GM15510 (cell line): ENCODE data around the gene SEMA4C.

Experiments
- POLR2A ChIP-seq: IDR thresholded peaks from 3 replicates; pipeline ENCODE4 v1.6.1; 2011; ENCODE audit warnings: borderline replicate concordance; ENCODE audit not compliant: insufficient read length; ENCODE audit errors: extremely low read depth

The SEMA4C gene

DNA sequence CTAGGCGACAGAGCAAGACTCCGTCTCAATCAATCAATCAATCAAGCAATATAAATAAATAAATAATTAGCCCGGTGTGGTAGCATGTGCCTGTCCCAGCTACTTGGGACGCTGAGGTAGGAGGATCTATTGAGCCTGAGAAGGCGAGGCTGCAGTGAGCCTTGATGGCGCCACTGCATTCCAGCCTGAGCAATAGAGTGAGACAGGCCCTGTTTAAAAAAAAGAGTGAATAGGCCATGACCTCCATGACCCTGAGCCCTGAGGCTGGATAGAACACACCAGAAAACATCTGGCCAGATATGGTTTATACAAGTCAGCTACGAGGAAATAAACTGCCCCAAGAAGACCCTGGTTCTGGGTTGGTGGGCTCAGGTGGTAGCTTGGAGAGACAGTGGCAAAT is 20.4 kb upstream of the SEMA4C start:
- no peak for TF ChIP-seq POLR2A

DNA sequence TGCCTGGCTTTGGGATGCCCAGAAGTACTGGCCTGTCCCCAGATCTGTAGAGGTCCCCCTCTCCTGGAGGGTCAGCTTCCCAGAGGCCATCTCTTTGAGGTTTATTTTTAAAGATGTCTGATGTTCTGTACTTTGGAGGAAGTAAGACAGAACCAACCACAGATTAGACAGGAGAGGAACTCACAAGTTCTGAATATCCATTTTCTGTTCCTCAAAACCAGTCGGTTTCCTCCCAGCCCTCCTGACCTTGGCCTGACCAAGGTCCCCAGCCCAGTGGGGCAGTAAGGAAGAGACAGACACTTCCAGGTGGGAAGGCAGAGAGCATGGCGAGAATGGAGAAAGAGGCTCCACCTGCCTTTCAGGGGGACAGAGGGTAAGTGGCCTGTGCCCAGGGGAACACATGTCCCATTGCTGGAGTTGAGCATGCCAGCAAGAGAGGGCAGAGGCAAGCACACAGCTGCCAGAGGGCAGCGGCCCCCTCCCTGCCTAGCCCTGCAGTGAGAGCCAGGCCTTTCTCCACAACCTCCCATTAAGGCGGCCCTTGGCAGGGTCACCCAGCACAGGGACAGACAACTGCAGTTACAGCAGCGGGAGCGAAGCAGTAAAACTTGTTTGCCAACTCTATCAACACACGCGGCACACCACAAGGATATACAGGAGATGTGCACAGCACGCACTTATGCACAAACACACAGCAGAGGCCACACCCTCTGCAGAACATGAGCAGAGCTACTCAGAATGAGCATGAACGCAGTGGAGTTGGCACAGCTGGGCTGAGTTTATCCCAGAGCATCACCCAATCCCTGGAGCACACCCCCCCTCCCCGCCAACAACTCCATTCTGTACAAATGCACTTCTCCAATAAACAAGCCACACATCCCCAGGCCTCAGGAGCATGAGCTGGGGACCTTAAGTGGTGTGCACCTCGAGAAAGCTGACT is 18.5 kb upstream of the SEMA4C start:
- no peak for TF ChIP-seq POLR2A

DNA sequence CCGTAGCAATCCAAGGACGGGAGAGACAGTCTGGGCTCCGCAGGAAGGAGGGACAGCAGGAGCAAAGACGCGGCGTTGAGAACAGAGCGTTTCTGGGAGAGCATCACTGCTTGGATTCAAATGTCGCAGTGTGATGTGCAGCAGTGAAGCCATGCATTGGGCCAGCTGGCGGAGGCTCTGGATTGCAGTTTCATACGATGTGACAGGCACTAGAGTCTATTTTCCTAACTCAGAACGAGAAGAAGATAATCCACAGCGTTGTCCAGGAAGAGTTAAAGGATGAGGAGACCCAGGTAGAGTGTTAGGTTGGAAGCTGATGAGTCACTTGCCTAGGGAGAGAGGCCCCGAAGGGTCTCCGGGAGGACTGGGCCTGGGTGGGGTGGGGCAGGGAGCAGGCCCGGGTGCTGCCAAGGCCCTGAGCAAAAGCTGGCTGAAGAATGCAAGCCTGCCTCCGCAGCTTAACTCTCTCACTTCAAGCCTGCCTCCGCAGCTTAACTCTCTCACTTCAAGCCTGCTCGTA is 17.7 kb upstream of the SEMA4C start:
- no peak for TF ChIP-seq POLR2A

- TF ChIP-seq POLR2A: no peak
Observed at GRCh38 chr2:96885432-96886347, 15.8 kb upstream of the SEMA4C start.

GRCh38 chr2:96884299-96885094 is 14.6 kb upstream of the SEMA4C start:
- no peak for TF ChIP-seq POLR2A

- TF ChIP-seq POLR2A: no peak
Observed at GRCh38 chr2:96883306-96883705, 13.4 kb upstream of the SEMA4C start.

DNA sequence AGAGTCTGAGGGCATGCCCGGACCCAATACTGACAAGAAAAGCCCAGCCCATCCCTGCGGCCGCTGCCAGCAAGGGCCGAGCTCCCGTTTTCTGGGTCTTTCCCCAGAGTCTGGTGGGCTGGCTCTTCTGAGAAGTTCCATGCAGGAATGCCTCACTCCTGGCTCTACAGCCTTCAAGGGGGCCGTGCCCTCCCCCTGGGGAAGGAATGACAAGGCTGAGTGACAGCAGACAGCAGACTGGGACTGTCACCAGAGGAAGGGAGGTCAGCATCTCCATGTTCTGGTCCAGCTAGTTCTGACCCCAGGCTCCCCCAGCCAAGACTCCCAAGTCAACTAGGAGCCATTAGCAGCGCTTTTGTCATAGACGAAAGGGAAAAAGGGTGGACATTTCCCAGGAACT is 13.0 kb upstream of the SEMA4C start:
- TF ChIP-seq POLR2A: no peak

DNA sequence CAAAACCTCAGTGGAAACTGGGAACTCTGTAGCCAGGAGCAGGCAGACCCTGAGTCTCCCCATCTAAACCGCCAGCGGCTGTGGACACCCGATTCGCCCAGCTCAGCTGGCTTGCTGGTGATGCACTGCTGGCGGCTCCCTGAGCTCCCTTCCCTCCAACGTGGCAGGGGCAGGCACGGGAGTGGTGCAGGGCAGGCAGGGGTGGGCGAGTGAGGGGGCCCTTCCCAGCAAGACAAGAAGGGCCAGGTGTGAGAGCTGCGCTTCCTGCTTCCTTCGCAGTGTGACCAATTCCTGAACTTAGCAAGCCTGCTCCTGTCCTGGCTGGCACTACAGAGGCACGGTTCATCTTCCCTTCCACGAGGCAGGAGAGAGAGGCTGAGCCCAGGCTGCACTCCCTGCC is 12.3 kb upstream of the SEMA4C start:
- no peak for TF ChIP-seq POLR2A

GRCh38 chr2:96881349-96882195 is 11.7 kb upstream of the SEMA4C start:
- TF ChIP-seq POLR2A: no peak

DNA sequence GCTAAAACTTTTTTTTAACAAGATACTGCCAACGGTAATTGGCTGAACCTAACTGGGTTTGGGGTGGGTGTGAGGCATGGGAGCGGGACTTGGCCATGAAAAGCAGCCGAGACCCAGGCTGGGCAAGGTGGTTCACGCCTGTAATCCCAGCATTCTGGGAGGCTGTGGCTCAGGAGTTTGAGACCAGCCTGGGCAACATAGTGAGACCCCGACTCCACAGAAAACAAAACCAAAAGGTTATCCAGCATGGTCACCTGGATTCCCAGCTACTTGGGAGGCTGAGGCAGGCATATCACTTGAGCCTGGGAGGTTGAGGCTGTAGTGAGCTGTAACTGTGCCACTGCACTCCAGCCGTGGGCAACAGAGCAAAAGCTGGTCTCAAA is 11.0 kb upstream of the SEMA4C start:
- TF ChIP-seq POLR2A: no peak

- TF ChIP-seq POLR2A: no peak
Observed at GRCh38 chr2:96879545-96880040, 9.7 kb upstream of the SEMA4C start.

GRCh38 chr2:96878796-96879544 is 9.1 kb upstream of the SEMA4C start:
- TF ChIP-seq POLR2A: no peak

DNA sequence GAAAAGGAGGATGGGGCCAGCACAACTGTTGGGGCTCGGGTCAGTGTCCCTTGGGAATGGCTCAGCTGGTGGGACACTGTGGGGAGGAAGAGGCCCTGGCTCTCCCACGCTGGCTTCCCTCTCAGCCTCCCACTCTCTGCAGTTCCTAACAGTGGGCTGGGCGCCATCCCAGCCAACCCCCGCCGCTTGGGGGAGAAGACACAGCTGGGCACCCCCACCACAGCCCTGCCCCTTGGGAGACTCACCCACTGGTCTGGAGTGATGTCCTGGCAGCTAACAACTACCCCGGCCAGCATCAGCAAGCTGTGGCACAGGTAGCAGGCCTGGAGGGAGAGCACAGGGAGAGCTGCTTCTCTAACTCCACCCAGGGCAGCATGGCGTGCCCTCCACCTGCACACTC is 8.3 kb upstream of the SEMA4C start:
- TF ChIP-seq POLR2A: no peak
